ENCODE results near the gene C6orf136. TPM values are rescaled to one million over a fixed set of nuclear protein-coding genes. Genes with fewer than 3 reads are reported as not detected.

C6orf136 gene
- total and polyA plus RNA-seq, 9 of the 15 experiments (the other 6 are each of a cell fraction or from before 2014, with no cell fraction given) = 14.1 to 63.1 (median 18.4) TPM

DNA sequence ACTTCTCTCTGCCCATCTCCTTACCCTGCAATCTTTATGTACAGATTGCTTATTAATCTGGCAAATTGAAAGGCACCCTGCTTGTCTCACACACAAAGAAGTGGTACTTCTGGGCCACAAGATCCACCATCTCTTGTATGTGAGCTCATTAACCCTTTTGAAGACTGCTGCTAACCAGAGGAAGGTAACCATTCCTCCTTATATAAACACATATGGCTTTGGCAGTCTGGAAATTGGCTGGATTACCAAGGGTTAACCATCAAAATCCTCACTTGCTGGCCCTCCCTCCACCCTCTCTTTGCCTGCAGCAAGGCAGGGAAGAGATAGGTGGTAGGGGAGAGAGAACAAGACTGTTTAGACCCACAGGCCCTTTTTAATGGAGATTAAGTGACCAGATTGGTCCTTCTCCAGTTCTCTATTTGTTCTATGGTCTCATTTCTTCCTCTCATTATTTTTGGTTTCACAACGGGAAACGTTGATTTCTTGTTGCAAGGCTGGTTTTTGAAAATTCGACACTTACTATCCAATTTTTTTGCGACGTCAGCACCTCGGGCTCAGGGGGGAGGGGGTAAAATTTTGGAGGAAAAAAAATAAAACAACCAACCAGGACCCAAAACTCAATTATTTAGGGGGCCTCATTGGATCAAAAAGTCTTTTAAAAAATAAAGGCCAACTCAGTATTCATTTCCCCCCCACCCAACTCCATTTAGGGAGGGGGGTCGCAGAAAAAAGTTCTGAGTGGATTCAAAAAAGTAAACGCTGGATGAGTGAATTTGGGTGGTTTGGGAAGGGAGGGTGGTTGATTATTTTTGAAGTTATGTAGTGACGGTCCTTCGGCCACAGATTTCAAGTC, 30.7 kb upstream of the C6orf136 start:
- no peaks in the 10 kb centered on the region for H3K9me3 ChIP-seq (replicated peaks; ENCODE audit: control insufficient read depth, insufficient read depth, low read depth, low read length)
- peaks cover 8% of the 10 kb centered on the region; the same call in 1 of the 2 replicates for H4K20me1 ChIP-seq (replicated peaks; ENCODE audit: control insufficient read depth, insufficient read depth, low read length)
- FAIRE-seq = no peak
- H3K27me3 ChIP-seq (ENCODE audit: control insufficient read depth in 2 of 2, insufficient read depth in 2 of 2, low read length in 2 of 2) = no peaks in the 10 kb centered on the region
- peaks cover 69% of the 10 kb centered on the region for H3K36me3 ChIP-seq (ENCODE audit: control insufficient read depth, insufficient read depth, low read length)
- POLR2A ChIA-PET = interaction anchor here (0.6 to 4.8 kb wide), 63 partner anchors 8 to 1211 kb away, joined by 3 to 310 read pairs (median 6); partner anchors contain the start of genes ABCF1, ATAT1, C6orf136 and DHX16
- in situ Hi-C loops (cut with MboI) = no loop called here
- peak; percentile 14 for ATAC-seq
- H3K4me2 ChIP-seq (ENCODE audit: insufficient read depth, low read length) = peak overlapping the region; percentile 99
- no TSS peak for BruUV-seq (replicated peaks)
- H2AFZ ChIP-seq (ENCODE audit: low read depth, low read length) = no peak overlapping the region
- peaks cover 82% of the 10 kb centered on the region for H3K79me2 ChIP-seq (ENCODE audit: control insufficient read depth, insufficient read depth, low read length)
- no peaks in the 10 kb centered on the region for H3K9me1 ChIP-seq (ENCODE audit: control insufficient read depth, insufficient read depth, low read length)
- DNase-seq (ENCODE audit: extremely low read depth in 1 of 4, low spot score in 3 of 4) = peak in 3 of 4 experiments; percentile 43 to 50 (median 47)
- 1% methylated on average over 10 of the region's 10 CpGs for WGBS (ENCODE audit: insufficient coverage, low coverage, missing lambda C conversion rate)
- H3K4me1 ChIP-seq (replicated peaks in 1 of 2; ENCODE audit: control insufficient read depth in 2 of 2, insufficient read depth in 2 of 2, low read length in 2 of 2) = peaks cover 4 to 26% of the 10 kb centered on the region in 2 experiments; a peak in 4 of 5 replicates
- H3K4me3 ChIP-seq = peak overlapping the region; percentile 68
- CTCF ChIA-PET (ENCODE audit: low intra/inter-chr PET ratio) = no interaction called here
- H3K27ac ChIP-seq (ENCODE audit: extremely low read depth, low read depth, low read length) = peak overlapping the region; percentile 95
- intact Hi-C loops (cut with micrococcal nuclease) = loop anchor here (2.0 to 5.0 kb wide), 3 partner anchors 31 to 211 kb away; partner anchors contain the start of genes C6orf136 and DHX16
- peak overlapping the region; percentile 91 to 99 for H3K9ac ChIP-seq (ENCODE audit: insufficient read depth in 1 of 2, low read depth in 2 of 2, low read length in 2 of 2)
- TF ChIP-seq NFIC (IDR thresholded peaks at IDR 0.05) (no peak), NCOA6 (IDR thresholded peaks at IDR 0.05) (no peak)
- TF ChIP-seq, protein P1, sequence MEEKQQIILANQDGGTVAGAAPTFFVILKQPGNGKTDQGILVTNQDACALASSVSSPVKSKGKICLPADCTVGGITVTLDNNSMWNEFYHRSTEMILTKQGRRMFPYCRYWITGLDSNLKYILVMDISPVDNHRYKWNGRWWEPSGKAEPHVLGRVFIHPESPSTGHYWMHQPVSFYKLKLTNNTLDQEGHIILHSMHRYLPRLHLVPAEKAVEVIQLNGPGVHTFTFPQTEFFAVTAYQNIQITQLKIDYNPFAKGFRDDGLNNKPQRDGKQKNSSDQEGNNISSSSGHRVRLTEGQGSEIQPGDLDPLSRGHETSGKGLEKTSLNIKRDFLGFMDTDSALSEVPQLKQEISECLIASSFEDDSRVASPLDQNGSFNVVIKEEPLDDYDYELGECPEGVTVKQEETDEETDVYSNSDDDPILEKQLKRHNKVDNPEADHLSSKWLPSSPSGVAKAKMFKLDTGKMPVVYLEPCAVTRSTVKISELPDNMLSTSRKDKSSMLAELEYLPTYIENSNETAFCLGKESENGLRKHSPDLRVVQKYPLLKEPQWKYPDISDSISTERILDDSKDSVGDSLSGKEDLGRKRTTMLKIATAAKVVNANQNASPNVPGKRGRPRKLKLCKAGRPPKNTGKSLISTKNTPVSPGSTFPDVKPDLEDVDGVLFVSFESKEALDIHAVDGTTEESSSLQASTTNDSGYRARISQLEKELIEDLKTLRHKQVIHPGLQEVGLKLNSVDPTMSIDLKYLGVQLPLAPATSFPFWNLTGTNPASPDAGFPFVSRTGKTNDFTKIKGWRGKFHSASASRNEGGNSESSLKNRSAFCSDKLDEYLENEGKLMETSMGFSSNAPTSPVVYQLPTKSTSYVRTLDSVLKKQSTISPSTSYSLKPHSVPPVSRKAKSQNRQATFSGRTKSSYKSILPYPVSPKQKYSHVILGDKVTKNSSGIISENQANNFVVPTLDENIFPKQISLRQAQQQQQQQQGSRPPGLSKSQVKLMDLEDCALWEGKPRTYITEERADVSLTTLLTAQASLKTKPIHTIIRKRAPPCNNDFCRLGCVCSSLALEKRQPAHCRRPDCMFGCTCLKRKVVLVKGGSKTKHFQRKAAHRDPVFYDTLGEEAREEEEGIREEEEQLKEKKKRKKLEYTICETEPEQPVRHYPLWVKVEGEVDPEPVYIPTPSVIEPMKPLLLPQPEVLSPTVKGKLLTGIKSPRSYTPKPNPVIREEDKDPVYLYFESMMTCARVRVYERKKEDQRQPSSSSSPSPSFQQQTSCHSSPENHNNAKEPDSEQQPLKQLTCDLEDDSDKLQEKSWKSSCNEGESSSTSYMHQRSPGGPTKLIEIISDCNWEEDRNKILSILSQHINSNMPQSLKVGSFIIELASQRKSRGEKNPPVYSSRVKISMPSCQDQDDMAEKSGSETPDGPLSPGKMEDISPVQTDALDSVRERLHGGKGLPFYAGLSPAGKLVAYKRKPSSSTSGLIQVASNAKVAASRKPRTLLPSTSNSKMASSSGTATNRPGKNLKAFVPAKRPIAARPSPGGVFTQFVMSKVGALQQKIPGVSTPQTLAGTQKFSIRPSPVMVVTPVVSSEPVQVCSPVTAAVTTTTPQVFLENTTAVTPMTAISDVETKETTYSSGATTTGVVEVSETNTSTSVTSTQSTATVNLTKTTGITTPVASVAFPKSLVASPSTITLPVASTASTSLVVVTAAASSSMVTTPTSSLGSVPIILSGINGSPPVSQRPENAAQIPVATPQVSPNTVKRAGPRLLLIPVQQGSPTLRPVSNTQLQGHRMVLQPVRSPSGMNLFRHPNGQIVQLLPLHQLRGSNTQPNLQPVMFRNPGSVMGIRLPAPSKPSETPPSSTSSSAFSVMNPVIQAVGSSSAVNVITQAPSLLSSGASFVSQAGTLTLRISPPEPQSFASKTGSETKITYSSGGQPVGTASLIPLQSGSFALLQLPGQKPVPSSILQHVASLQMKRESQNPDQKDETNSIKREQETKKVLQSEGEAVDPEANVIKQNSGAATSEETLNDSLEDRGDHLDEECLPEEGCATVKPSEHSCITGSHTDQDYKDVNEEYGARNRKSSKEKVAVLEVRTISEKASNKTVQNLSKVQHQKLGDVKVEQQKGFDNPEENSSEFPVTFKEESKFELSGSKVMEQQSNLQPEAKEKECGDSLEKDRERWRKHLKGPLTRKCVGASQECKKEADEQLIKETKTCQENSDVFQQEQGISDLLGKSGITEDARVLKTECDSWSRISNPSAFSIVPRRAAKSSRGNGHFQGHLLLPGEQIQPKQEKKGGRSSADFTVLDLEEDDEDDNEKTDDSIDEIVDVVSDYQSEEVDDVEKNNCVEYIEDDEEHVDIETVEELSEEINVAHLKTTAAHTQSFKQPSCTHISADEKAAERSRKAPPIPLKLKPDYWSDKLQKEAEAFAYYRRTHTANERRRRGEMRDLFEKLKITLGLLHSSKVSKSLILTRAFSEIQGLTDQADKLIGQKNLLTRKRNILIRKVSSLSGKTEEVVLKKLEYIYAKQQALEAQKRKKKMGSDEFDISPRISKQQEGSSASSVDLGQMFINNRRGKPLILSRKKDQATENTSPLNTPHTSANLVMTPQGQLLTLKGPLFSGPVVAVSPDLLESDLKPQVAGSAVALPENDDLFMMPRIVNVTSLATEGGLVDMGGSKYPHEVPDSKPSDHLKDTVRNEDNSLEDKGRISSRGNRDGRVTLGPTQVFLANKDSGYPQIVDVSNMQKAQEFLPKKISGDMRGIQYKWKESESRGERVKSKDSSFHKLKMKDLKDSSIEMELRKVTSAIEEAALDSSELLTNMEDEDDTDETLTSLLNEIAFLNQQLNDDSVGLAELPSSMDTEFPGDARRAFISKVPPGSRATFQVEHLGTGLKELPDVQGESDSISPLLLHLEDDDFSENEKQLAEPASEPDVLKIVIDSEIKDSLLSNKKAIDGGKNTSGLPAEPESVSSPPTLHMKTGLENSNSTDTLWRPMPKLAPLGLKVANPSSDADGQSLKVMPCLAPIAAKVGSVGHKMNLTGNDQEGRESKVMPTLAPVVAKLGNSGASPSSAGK (IDR thresholded peaks at IDR 0.05) = no peak
- TF ChIP-seq, protein P2, sequence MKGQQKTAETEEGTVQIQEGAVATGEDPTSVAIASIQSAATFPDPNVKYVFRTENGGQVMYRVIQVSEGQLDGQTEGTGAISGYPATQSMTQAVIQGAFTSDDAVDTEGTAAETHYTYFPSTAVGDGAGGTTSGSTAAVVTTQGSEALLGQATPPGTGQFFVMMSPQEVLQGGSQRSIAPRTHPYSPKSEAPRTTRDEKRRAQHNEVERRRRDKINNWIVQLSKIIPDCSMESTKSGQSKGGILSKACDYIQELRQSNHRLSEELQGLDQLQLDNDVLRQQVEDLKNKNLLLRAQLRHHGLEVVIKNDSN (CRISPR knock-in tag; IDR thresholded peaks at IDR 0.05) = no peak

All from K562 (cell line).